C4-2B (cell line): ENCODE results near the gene FANCE.

Experiments used
- CTCF ChIP-seq: fragments of 450-650 bp; conservative IDR thresholded peaks from 2 replicates; pipeline ENCODE4 v1.5.1; 2017; ENCODE audit warnings: mild to moderate bottlenecking
- ZFX ChIP-seq: fragments of 450-650 bp; IDR thresholded peaks from 2 replicates; pipeline ENCODE4 v1.6.1; 2017

GRCh38 chr6:35512006-35512405 is 59.9 kb downstream of the FANCE start:
- no peak for TF ChIP-seq CTCF
- no peak for TF ChIP-seq ZFX
